Measurements from ENCODE around the gene IRS4.

DNA sequence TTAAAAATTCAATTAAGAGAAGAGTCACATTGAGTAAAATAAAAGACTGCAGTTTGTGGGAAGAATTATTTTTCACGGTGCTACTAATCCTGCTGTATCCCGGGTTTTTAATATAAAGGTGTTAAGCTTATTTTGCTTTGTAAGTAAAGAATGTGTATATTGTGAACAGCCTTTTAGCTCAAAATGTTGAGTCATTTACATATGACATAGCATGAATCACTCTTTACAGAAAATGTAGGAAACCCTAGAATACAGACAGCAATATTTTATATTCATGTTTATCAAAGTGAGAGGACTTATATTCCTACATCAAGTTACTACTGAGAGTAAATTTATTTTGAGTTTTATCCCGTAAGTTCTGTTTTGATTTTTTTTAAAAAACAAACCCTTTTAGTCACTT, 39.7 kb downstream of the IRS4 start:
- TF ChIP-seq POLR2A (IDR thresholded peaks at IDR 0.05): no peak
- TF ChIP-seq, protein P1, sequence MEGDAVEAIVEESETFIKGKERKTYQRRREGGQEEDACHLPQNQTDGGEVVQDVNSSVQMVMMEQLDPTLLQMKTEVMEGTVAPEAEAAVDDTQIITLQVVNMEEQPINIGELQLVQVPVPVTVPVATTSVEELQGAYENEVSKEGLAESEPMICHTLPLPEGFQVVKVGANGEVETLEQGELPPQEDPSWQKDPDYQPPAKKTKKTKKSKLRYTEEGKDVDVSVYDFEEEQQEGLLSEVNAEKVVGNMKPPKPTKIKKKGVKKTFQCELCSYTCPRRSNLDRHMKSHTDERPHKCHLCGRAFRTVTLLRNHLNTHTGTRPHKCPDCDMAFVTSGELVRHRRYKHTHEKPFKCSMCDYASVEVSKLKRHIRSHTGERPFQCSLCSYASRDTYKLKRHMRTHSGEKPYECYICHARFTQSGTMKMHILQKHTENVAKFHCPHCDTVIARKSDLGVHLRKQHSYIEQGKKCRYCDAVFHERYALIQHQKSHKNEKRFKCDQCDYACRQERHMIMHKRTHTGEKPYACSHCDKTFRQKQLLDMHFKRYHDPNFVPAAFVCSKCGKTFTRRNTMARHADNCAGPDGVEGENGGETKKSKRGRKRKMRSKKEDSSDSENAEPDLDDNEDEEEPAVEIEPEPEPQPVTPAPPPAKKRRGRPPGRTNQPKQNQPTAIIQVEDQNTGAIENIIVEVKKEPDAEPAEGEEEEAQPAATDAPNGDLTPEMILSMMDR (IDR thresholded peaks at IDR 0.05): no peak

Measured in upper lobe of left lung (tissue), 4 donors.